H1 (cell line): ENCODE data around the gene R3HCC1L. TPM values are rescaled to one million over a fixed set of nuclear protein-coding genes. Genes with fewer than 3 reads are reported as not detected.

Source experiments
- CTCF ChIA-PET: fragments of 300-600 bp; sonication (Branson Sonifier 250); formaldehyde crosslinking; loops from one replicate; lab custom pipeline; 2021; ENCODE audit not compliant: partially characterized antibody; lab: Charles Lee
- POLR2A ChIA-PET: fragments of 300-600 bp; sonication (Branson Sonifier 250); formaldehyde crosslinking; loops from one replicate; lab custom pipeline; 2021; ENCODE audit warnings: inconsistent platforms; ENCODE audit not compliant: partially characterized antibody; lab: Charles Lee
- DNase-seq, 2 experiments: peaks; one replicate each; pipeline versions ENCODE4 v3.0.0 to v3.0.0-alpha.2; 2010 to 2022; ENCODE audit warnings: low spot score in 2 of 2, low read depth in 1 of 2, mixed read lengths in 1 of 2
- FAIRE-seq: peaks from 2 replicates; lab custom pipeline; 2011; peaks lifted over from hg19 to GRCh38; lab: Jason Lieb, UNC
- H2AFZ ChIP-seq: 2 replicates; pipeline ENCODE4 v1.8.1; 2012; ENCODE audit warnings: low read length, inconsistent platforms
- H2AK5ac ChIP-seq: 2 replicates; pipeline ENCODE4 v1.6.1; 2013; ENCODE audit warnings: low read depth, low read length
- H2BK120ac ChIP-seq: replicated peaks from 2 replicates; pipeline ENCODE3; 2013; ENCODE audit warnings: low read depth, low read length, inconsistent platforms
- H2BK12ac ChIP-seq: 2 replicates; pipeline ENCODE4 v1.6.1; 2013; ENCODE audit warnings: low read depth, low read length
- H2BK15ac ChIP-seq: 2 replicates; pipeline ENCODE4 v1.6.1; 2013; ENCODE audit warnings: low read length
- H2BK20ac ChIP-seq: 2 replicates; pipeline ENCODE4 v1.6.1; 2013; ENCODE audit warnings: low read length
- H2BK5ac ChIP-seq: 2 replicates; pipeline ENCODE4 v1.6.1; 2013; ENCODE audit warnings: low read depth, low read length
- H3K14ac ChIP-seq: 2 replicates; pipeline ENCODE4 v1.6.1; 2013; ENCODE audit warnings: inconsistent platforms; ENCODE audit not compliant: insufficient read length
- H3K18ac ChIP-seq: 2 replicates; pipeline ENCODE4 v1.6.1; 2013; ENCODE audit warnings: low read length; ENCODE audit errors: extremely low read depth
- H3K23ac ChIP-seq: 2 replicates; pipeline ENCODE4 v1.6.1; 2013; ENCODE audit warnings: inconsistent platforms; ENCODE audit not compliant: insufficient read length
- H3K23me2 ChIP-seq: 2 replicates; pipeline ENCODE4 v1.6.1; 2013; ENCODE audit warnings: low read depth, low read length
- H3K27ac ChIP-seq: 2 replicates; pipeline ENCODE4 v1.6.1; 2011; ENCODE audit warnings: low read depth, low read length, inconsistent platforms
- H3K27me3 ChIP-seq, 4 experiments: replicated peaks in 1 of 4; 1 replicate in 1 of 4; 2 replicates in 3 of 4; pipeline versions ENCODE4 v1.6.1 to v1.8.1; 2011 to 2013; ENCODE audit warnings: low read length in 3 of 4, mild to moderate bottlenecking in 3 of 4, inconsistent platforms in 2 of 4, mixed read lengths in 2 of 4, moderate library complexity in 1 of 4; ENCODE audit not compliant: control insufficient read depth in 3 of 4, insufficient read depth in 3 of 4; ENCODE audit errors: extremely low read depth in 1 of 4
- H3K36me3 ChIP-seq, 4 experiments: 2 replicates each; pipeline versions ENCODE4 v1.6.1 to v1.8.1; 2011 to 2013; ENCODE audit warnings: mild to moderate bottlenecking in 4 of 4, low read length in 3 of 4, moderate library complexity in 2 of 4, control low read depth in 1 of 4, inconsistent platforms in 1 of 4; ENCODE audit not compliant: insufficient read depth in 4 of 4, control insufficient read depth in 2 of 4
- H3K4ac ChIP-seq: replicated peaks from 2 replicates; pipeline ENCODE3; 2013; ENCODE audit warnings: low read length, low read depth, mixed read lengths, inconsistent platforms; ENCODE audit not compliant: insufficient read length
- H3K4me1 ChIP-seq, 4 experiments: replicated peaks in 1 of 4; 1 replicate in 1 of 4; 2 replicates in 3 of 4; pipeline versions ENCODE4 v1.6.1 to v1.8.1; 2011 to 2013; ENCODE audit warnings: low read length in 3 of 4, inconsistent platforms in 2 of 4, mixed read lengths in 1 of 4; ENCODE audit not compliant: insufficient read depth in 4 of 4, control insufficient read depth in 3 of 4
- H3K4me2 ChIP-seq, 2 experiments: 2 replicates each; pipeline versions ENCODE4 v1.6.1 to v1.8.1; 2011 to 2013; ENCODE audit warnings: low read depth in 2 of 2, low read length in 2 of 2, control low read depth in 1 of 2, inconsistent platforms in 1 of 2, mild to moderate bottlenecking in 1 of 2; ENCODE audit not compliant: insufficient read depth in 1 of 2
- H3K4me3 ChIP-seq, 4 experiments: fragments of 200-600, 300-600 bp in 1 of 4; sonication (generic), shearing (Covaris generic), sonication (Bioruptor Twin) in 1 of 4; 2 replicates each; pipeline versions ENCODE4 v1.5.1 to v1.8.1; 2011 to 2016; ENCODE audit warnings: low read length in 4 of 4, low read depth in 3 of 4, control low read depth in 2 of 4, inconsistent platforms in 2 of 4, mild to moderate bottlenecking in 2 of 4, mixed read lengths in 1 of 4, moderate library complexity in 1 of 4; ENCODE audit not compliant: insufficient read depth in 2 of 4; ENCODE audit errors: extremely low read depth in 1 of 4
- H3K56ac ChIP-seq: replicated peaks from 2 replicates; pipeline ENCODE3; 2013; ENCODE audit warnings: low read depth, mild to moderate bottlenecking, mixed read lengths, low read length, inconsistent platforms; ENCODE audit not compliant: insufficient read length
- H3K79me1 ChIP-seq: 2 replicates; pipeline ENCODE4 v1.6.1; 2013; ENCODE audit warnings: low read depth, low read length, control low read depth
- H3K79me2 ChIP-seq, 2 experiments: 2 replicates each; pipeline versions ENCODE4 v1.6.1 to v1.8.1; 2012 to 2013; ENCODE audit warnings: low read length in 2 of 2, mild to moderate bottlenecking in 2 of 2, inconsistent platforms in 1 of 2; ENCODE audit not compliant: insufficient read depth in 2 of 2, control insufficient read depth in 1 of 2
- H3K9ac ChIP-seq, 4 experiments: replicated peaks in 1 of 4; 1 replicate in 1 of 4; 2 replicates in 3 of 4; pipeline versions ENCODE4 v1.6.1 to v1.8.1; 2011 to 2013; ENCODE audit warnings: low read depth in 3 of 4, low read length in 3 of 4, control low read depth in 2 of 4, mild to moderate bottlenecking in 2 of 4, moderate library complexity in 2 of 4, inconsistent platforms in 1 of 4; ENCODE audit errors: extremely low read depth in 1 of 4
- H3K9me3 ChIP-seq, 2 experiments: 2 replicates each; pipeline versions ENCODE4 v1.6.1 to v1.8.1; 2012 to 2013; ENCODE audit warnings: mild to moderate bottlenecking in 2 of 2, moderate library complexity in 2 of 2, control low read depth in 1 of 2, inconsistent platforms in 1 of 2, low read depth in 1 of 2, low read length in 1 of 2, mixed read lengths in 1 of 2; ENCODE audit not compliant: insufficient read depth in 2 of 2
- H4K20me1 ChIP-seq, 2 experiments: replicated peaks in 1 of 2; 2 replicates each; pipeline versions ENCODE3 to v1.8.1; 2011 to 2013; ENCODE audit warnings: inconsistent platforms in 2 of 2, low read length in 2 of 2, mild to moderate bottlenecking in 1 of 2; ENCODE audit not compliant: insufficient read depth in 2 of 2, control insufficient read depth in 1 of 2
- H4K5ac ChIP-seq: 2 replicates; pipeline ENCODE4 v1.6.1; 2013; ENCODE audit warnings: low read length, low read depth, mixed read lengths, inconsistent platforms; ENCODE audit not compliant: insufficient read length
- H4K8ac ChIP-seq: 2 replicates; pipeline ENCODE4 v1.8.0; 2013; ENCODE audit warnings: mild to moderate bottlenecking, moderate library complexity, low read length, inconsistent platforms; ENCODE audit not compliant: insufficient read depth; ENCODE audit errors: extremely low read depth
- H4K91ac ChIP-seq: replicated peaks from 2 replicates; pipeline ENCODE3; 2013; ENCODE audit warnings: low read length, mixed read lengths, inconsistent platforms; ENCODE audit not compliant: insufficient read length
- BACH1 ChIP-seq: IDR thresholded peaks from 2 replicates; pipeline ENCODE4 v1.6.1; 2012; ENCODE audit warnings: low read length, improper control_type of control experiment
- EZH2 ChIP-seq: fragments of 200-600 bp; sonication (generic); IDR thresholded peaks from 2 replicates; pipeline ENCODE4 v1.7.1; 2012; ENCODE audit warnings: low read depth, mild to moderate bottlenecking, moderate library complexity, low read length, inconsistent platforms; ENCODE audit not compliant: severe bottlenecking
- GTF2F1 ChIP-seq: IDR thresholded peaks from 2 replicates; pipeline ENCODE4 v1.6.1; 2012; ENCODE audit warnings: low read depth, low read length, improper control_type of control experiment, borderline replicate concordance
- JUN ChIP-seq: IDR thresholded peaks from 2 replicates; pipeline ENCODE4 v1.6.1; 2011; ENCODE audit warnings: low read depth, mild to moderate bottlenecking, improper control_type of control experiment, low read length
- JUND ChIP-seq: IDR thresholded peaks from 2 replicates; pipeline ENCODE4 v1.6.1; 2011; ENCODE audit warnings: mild to moderate bottlenecking, improper control_type of control experiment, low read length
- POLR2AphosphoS5 ChIP-seq: IDR thresholded peaks from 2 replicates; pipeline ENCODE4 v1.6.1; 2011; ENCODE audit warnings: low read depth, low read length
- RXRA ChIP-seq: IDR thresholded peaks from 2 replicates; pipeline ENCODE4 v1.6.1; 2011; ENCODE audit warnings: low read depth, mild to moderate bottlenecking, low read length, moderate library complexity; ENCODE audit not compliant: insufficient read depth
- SIX5 ChIP-seq: IDR thresholded peaks from 2 replicates; pipeline ENCODE4 v1.6.1; 2011; ENCODE audit warnings: mild to moderate bottlenecking, low read depth, low read length
- SP2 ChIP-seq: IDR thresholded peaks from 2 replicates; pipeline ENCODE4 v1.6.1; 2012; ENCODE audit warnings: mild to moderate bottlenecking, low read length, inconsistent platforms
- TAF7 ChIP-seq: optimal IDR thresholded peaks from 2 replicates; pipeline ENCODE3; 2011; ENCODE audit warnings: low read depth, mild to moderate bottlenecking, inconsistent platforms, low read length, moderate library complexity, borderline replicate concordance
- WGBS, 2 experiments: shearing (Covaris generic) in 1 of 2; methylation state at CpG; one replicate each; pipeline versions ENCODE4 v1.1.6 to v1.1.7; 2013 to 2015; ENCODE audit warnings: low lambda C conversion rate in 2 of 2, mixed read lengths in 2 of 2, inconsistent platforms in 1 of 2, low coverage in 1 of 2, missing lambda C conversion rate in 1 of 2; ENCODE audit not compliant: insufficient replicate concordance in 2 of 2, insufficient coverage in 1 of 2, insufficient read length in 1 of 2; ENCODE audit errors: extremely low coverage in 1 of 2, missing lambda C conversion rate in 1 of 2; 5-methylcytosine and 5-hydroxymethylcytosine counted together
- polyA plus RNA-seq, 7 experiments: library from polyadenylated mRNA; depleted of rRNA in 3 of 7; stranded (reverse) in 5 of 7; unstranded in 2 of 7; fragments of >200 nt in 5 of 7; fragments of 200-250 nt in 2 of 7; gene quantifications; 1 replicate in 5 of 7; 2 replicates in 1 of 7; 4 replicates in 1 of 7; pipeline versions ENCODE4 v1.2.1 to v1.2.3, GENCODE V29; 2011 to 2013; ENCODE audit warnings: missing spikeins in 2 of 7, mixed read lengths in 2 of 7
- total RNA-seq: library from RNA; stranded (reverse); fragmentation: NEBNext Ultra II Directional; extraction: Animal tissue kit (Norgen Biotek cat#: 25700); gene quantifications from 2 replicates; pipeline ENCODE4 v1.2.1, GENCODE V29; 2021
- TF ChIP-seq, protein P1 (sequence below): IDR thresholded peaks from 2 replicates; pipeline ENCODE4 v1.6.1; 2012; ENCODE audit warnings: low read length, inconsistent platforms

The R3HCC1L gene
- total and polyA plus RNA-seq, 2 of the 8 experiments (the other 6 are each of a cell fraction or from before 2014, with no cell fraction given): 6.9 to 13.9 TPM

DNA sequence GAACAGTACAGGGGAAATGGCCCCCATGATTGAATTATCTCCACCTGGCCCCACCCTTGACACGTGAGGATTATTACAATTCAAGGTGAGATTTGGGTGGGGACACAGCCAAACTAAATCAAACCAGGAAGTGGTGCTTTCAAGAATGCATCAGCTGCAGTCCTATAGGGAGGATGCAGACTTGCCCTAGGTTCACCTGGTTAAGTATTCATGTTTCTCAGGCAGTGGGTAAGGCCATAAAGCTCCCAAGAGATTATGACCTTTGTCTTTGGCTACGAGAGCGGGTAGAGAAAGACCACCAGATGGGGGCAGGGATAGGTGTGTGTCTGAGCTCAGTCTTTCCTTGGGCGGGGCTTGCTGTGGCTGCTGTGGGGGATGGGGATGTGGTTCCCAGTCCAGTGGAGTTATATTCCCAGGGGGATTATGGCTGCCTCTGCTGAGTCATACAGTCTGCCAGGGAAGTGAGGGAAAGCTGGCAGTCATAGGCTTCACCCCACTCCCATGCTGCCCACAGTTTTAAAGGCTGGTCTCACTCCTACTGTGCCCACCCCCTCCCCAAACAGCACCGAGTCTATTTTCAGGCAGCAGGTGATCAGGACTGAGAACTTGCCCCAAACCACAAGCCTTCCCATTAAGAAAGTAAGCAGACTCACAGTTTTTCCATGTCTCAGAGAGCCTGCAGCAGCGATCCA lies 8.4 kb upstream of the R3HCC1L start:
- Histone ChIP-seq H3K23ac (no peak overlapping the region), H2AFZ (peak overlapping the region; percentile 85), H4K8ac (no peak overlapping the region), H2BK120ac (no peak overlapping the region), H2BK20ac (no peak overlapping the region), H3K79me1 (no peaks in the 10 kb centered on the region), H2AK5ac (no peak overlapping the region), H4K20me1 (no peaks in the 10 kb centered on the region), H3K18ac (no peak overlapping the region), H3K56ac (no peak overlapping the region), H3K4me3 (no peak overlapping the region), H3K27ac (no peak overlapping the region), H3K9me3 (peaks cover 9 to 10% of the 10 kb centered on the region in 2 experiments; a peak in 2 of 4 replicates), H4K5ac (no peak overlapping the region), H4K91ac (no peak overlapping the region), H3K14ac (no peak overlapping the region), H3K27me3 (no peaks in the 10 kb centered on the region), H2BK12ac (no peak overlapping the region), H3K4me1 (no peaks in the 10 kb centered on the region), H3K79me2 (no peaks in the 10 kb centered on the region), H3K23me2 (no peaks in the 10 kb centered on the region), H2BK5ac (no peak overlapping the region), H3K36me3 (no peaks in the 10 kb centered on the region), H3K9ac (no peak overlapping the region), H3K4ac (no peak overlapping the region), H2BK15ac (no peak overlapping the region), H3K4me2 (no peak overlapping the region)
- ChIA-PET POLR2A (interaction anchor here (1.1 kb wide), 1 partner anchor 10 kb away, joined by 3 read pairs; no protein-coding TSS in a partner anchor), CTCF (interaction anchor here (0.9 to 1.2 kb wide), 2 partner anchors 8 to 44 kb away, joined by 3 to 4 read pairs; partner anchors contain the start of gene R3HCC1L)
- 84% methylated on average over 6 of the region's 6 CpGs; no CpG with 5 or more reads in 1 of the 2 experiments for WGBS, 2 experiments
- no peak for FAIRE-seq
- DNase-seq: no peak
- TF ChIP-seq JUND (peak; percentile 21; the same call in 1 of the 2 replicates), JUN (no peak), RXRA (no peak), SIX5 (no peak), EZH2 (no peak), BACH1 (0 out of 2 replicates have a peak, but pooled peaks have one; percentile 13), GTF2F1 (no peak), TAF7 (no peak), POLR2AphosphoS5 (no peak), SP2 (no peak)
- TF ChIP-seq, protein P1, sequence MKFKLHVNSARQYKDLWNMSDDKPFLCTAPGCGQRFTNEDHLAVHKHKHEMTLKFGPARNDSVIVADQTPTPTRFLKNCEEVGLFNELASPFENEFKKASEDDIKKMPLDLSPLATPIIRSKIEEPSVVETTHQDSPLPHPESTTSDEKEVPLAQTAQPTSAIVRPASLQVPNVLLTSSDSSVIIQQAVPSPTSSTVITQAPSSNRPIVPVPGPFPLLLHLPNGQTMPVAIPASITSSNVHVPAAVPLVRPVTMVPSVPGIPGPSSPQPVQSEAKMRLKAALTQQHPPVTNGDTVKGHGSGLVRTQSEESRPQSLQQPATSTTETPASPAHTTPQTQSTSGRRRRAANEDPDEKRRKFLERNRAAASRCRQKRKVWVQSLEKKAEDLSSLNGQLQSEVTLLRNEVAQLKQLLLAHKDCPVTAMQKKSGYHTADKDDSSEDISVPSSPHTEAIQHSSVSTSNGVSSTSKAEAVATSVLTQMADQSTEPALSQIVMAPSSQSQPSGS: no peak
